ENCODE results near the gene ANAPC13. TPM values are rescaled to one million over a fixed set of nuclear protein-coding genes. Genes with fewer than 3 reads are reported as not detected.

The ANAPC13 gene
- total and polyA plus RNA-seq, 10 of the 15 experiments (the other 5 are each of a cell fraction or from before 2014, with no cell fraction given) = 34.9 to 139 (median 83.0) TPM

DNA sequence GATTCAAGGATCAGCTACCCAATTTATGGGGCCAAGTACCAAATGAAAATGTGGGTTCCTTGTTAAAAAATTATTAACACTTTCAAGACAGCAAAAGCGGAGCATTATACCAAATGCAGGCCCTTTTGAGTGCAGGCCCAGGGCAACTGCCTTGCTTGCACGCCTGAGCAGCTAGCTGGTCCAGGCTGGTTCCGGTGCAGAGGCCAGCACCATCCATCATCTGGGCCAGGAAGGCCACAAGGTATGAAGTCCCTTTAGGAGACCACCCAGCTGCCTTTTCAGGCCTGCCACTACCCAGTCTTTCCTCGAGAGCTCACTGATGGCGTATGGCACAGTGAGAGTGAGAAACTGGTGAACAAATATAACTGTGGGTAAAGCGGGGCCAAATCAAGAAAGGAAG is 13.0 kb downstream of the ANAPC13 start:
- H3K9ac ChIP-seq (ENCODE audit: control insufficient read depth, insufficient read depth, low read length) = no peak overlapping the region
- SMC1A ChIA-PET (ENCODE audit: uncharacterized antibody, unreplicated experiment) = interaction anchor here (1.4 to 2.8 kb wide), 9 partner anchors 10 to 290 kb away, joined by 3 to 26 read pairs (median 8); no protein-coding TSS in a partner anchor
- H3K9me3 ChIP-seq (replicated peaks; ENCODE audit: control insufficient read depth, insufficient read depth, low read length) = no peaks in the 10 kb centered on the region
- RAD21 ChIA-PET (ENCODE audit: unreplicated experiment) = interaction anchor here (2.3 to 3.2 kb wide), 2 partner anchors 11 to 165 kb away, joined by 7 to 17 read pairs; no protein-coding TSS in a partner anchor
- H4K20me1 ChIP-seq (ENCODE audit: control insufficient read depth, insufficient read depth) = no peaks in the 10 kb centered on the region
- intact Hi-C loops (cut with micrococcal nuclease; ENCODE audit: unreplicated experiment) = loop anchor here (10.0 kb wide), 2 partner anchors 548 to 808 kb away; partner anchors contain the start of gene TOPBP1
- 94% methylated on average over 6 of the region's 6 CpGs for WGBS (ENCODE audit: insufficient coverage, insufficient replicate concordance, low lambda C conversion rate, missing lambda C conversion rate)
- no TSS peak for BruUV-seq (replicated peaks)
- POLR2A ChIA-PET = no interaction called here
- H3K4me1 ChIP-seq (ENCODE audit: control insufficient read depth, insufficient read depth, low read length) = no peaks in the 10 kb centered on the region
- no peak for ATAC-seq
- H3K79me2 ChIP-seq (ENCODE audit: control insufficient read depth, insufficient read depth, low read length) = no peaks in the 10 kb centered on the region
- no peak for FAIRE-seq
- no peak overlapping the region for H2AFZ ChIP-seq (ENCODE audit: control insufficient read depth, low read depth, low read length)
- in situ Hi-C loops (cut with MboI) = loop anchor here (5.0 kb wide), 1 partner anchor 166 kb away; no protein-coding TSS in a partner anchor
- no peak overlapping the region for H3K4me3 ChIP-seq
- no peak for DNase-seq (ENCODE audit: low read depth, low spot score)
- no peak overlapping the region for H3K27ac ChIP-seq (ENCODE audit: control insufficient read depth, insufficient read depth)
- CTCF ChIA-PET = interaction anchor here (0.6 to 7.6 kb wide), 20 partner anchors 8 to 654 kb away, joined by 3 to 83 read pairs (median 4); partner anchors contain the start of genes ANAPC13 and CEP63
- H3K4me2 ChIP-seq (ENCODE audit: control insufficient read depth, insufficient read depth) = no peak overlapping the region
- H3K27me3 ChIP-seq (replicated peaks in 1 of 2; ENCODE audit: control insufficient read depth in 2 of 2, insufficient read depth in 2 of 2, low read length in 1 of 2) = no peaks in the 10 kb centered on the region
- TF ChIP-seq RBBP5 (conservative IDR thresholded peaks at IDR 0.05) (no peak), SPI1 (IDR thresholded peaks at IDR 0.05; ENCODE audit: borderline replicate concordance, insufficient read depth, low read depth, low read length) (no peak)
- H3K36me3 ChIP-seq (ENCODE audit: control insufficient read depth in 2 of 2, insufficient read depth in 2 of 2, low read length in 1 of 2) = peaks cover 2 to 14% of the 10 kb centered on the region in 2 experiments; a peak in 2 of 4 replicates

DNA sequence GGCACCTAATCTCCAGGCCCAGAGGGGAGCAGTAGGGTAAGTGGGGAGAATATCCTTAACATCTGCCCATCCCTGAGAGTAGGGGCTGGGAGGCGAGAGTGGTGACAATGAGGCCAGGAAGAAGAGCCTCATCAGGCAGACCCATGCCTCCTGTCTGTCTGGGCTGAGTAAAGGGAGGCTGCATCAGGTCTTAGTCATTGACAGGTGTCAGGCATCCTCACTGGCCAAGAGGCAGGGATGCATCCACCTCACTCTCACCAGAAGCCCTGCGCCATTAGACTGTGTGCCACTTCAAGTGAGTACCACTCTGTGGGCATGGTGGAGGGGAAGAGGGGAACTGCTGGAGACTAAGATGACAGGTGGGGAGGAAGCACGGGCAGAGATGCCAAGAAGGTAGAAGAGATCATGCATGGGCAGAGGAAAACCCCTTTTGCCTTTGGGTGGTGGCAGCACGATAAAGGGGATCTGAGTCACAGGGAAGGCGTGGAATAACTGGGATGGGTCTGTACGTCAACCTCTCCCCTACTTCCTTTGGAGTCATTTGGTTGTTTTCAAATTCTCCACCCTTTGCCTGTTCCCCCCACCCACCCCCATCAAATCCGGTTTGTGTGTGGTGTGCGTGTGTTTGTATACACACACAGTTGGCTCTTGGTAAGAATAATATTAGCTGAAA is 14.1 kb downstream of the ANAPC13 start:
- DNase-seq (ENCODE audit: low read depth, low spot score) = no peak
- Histone ChIP-seq H3K27me3 (replicated peaks in 1 of 2; ENCODE audit: control insufficient read depth in 2 of 2, insufficient read depth in 2 of 2, low read length in 1 of 2) (no peaks in the 10 kb centered on the region), H3K4me1 (ENCODE audit: control insufficient read depth, insufficient read depth, low read length) (no peaks in the 10 kb centered on the region), H3K27ac (ENCODE audit: control insufficient read depth, insufficient read depth) (no peak overlapping the region), H3K4me2 (ENCODE audit: control insufficient read depth, insufficient read depth) (no peak overlapping the region), H4K20me1 (ENCODE audit: control insufficient read depth, insufficient read depth) (no peaks in the 10 kb centered on the region), H3K79me2 (ENCODE audit: control insufficient read depth, insufficient read depth, low read length) (no peaks in the 10 kb centered on the region), H3K9me3 (replicated peaks; ENCODE audit: control insufficient read depth, insufficient read depth, low read length) (no peaks in the 10 kb centered on the region), H2AFZ (ENCODE audit: control insufficient read depth, low read depth, low read length) (no peak overlapping the region), H3K9ac (ENCODE audit: control insufficient read depth, insufficient read depth, low read length) (no peak overlapping the region), H3K4me3 (no peak overlapping the region), H3K36me3 (ENCODE audit: control insufficient read depth in 2 of 2, insufficient read depth in 2 of 2, low read length in 1 of 2) (peaks cover under 1 to 5% of the 10 kb centered on the region in 2 experiments; a peak in 1 of 4 replicates)
- FAIRE-seq = no peak
- no TSS peak for BruUV-seq (replicated peaks)
- RAD21 ChIA-PET (ENCODE audit: unreplicated experiment) = no interaction called here
- intact Hi-C loops (cut with micrococcal nuclease; ENCODE audit: unreplicated experiment) = loop anchor here (10.0 kb wide), 2 partner anchors 547 to 807 kb away; partner anchors contain the start of gene TOPBP1
- SMC1A ChIA-PET (ENCODE audit: uncharacterized antibody, unreplicated experiment) = interaction anchor here (2.4 to 2.8 kb wide), 3 partner anchors 161 to 259 kb away, joined by 6 to 26 read pairs (median 20); no protein-coding TSS in a partner anchor
- in situ Hi-C loops (cut with MboI) = loop anchor here (5.0 kb wide), 1 partner anchor 164 kb away; no protein-coding TSS in a partner anchor
- no peak for ATAC-seq
- WGBS (ENCODE audit: insufficient coverage, insufficient replicate concordance, low lambda C conversion rate, missing lambda C conversion rate) = 72% methylated on average over 7 of the region's 8 CpGs
- CTCF ChIA-PET = interaction anchor here (0.9 to 7.6 kb wide), 7 partner anchors 13 to 274 kb away, joined by 3 to 83 read pairs (median 5); partner anchors contain the start of genes ANAPC13 and CEP63
- POLR2A ChIA-PET = interaction anchor here (0.7 kb wide), 1 partner anchor 79 kb away, joined by 3 read pairs; no protein-coding TSS in a partner anchor
- TF ChIP-seq IRF4 (IDR thresholded peaks at IDR 0.05; ENCODE audit: low read depth, low read length) = no peak
- TF ChIP-seq, protein P1, sequence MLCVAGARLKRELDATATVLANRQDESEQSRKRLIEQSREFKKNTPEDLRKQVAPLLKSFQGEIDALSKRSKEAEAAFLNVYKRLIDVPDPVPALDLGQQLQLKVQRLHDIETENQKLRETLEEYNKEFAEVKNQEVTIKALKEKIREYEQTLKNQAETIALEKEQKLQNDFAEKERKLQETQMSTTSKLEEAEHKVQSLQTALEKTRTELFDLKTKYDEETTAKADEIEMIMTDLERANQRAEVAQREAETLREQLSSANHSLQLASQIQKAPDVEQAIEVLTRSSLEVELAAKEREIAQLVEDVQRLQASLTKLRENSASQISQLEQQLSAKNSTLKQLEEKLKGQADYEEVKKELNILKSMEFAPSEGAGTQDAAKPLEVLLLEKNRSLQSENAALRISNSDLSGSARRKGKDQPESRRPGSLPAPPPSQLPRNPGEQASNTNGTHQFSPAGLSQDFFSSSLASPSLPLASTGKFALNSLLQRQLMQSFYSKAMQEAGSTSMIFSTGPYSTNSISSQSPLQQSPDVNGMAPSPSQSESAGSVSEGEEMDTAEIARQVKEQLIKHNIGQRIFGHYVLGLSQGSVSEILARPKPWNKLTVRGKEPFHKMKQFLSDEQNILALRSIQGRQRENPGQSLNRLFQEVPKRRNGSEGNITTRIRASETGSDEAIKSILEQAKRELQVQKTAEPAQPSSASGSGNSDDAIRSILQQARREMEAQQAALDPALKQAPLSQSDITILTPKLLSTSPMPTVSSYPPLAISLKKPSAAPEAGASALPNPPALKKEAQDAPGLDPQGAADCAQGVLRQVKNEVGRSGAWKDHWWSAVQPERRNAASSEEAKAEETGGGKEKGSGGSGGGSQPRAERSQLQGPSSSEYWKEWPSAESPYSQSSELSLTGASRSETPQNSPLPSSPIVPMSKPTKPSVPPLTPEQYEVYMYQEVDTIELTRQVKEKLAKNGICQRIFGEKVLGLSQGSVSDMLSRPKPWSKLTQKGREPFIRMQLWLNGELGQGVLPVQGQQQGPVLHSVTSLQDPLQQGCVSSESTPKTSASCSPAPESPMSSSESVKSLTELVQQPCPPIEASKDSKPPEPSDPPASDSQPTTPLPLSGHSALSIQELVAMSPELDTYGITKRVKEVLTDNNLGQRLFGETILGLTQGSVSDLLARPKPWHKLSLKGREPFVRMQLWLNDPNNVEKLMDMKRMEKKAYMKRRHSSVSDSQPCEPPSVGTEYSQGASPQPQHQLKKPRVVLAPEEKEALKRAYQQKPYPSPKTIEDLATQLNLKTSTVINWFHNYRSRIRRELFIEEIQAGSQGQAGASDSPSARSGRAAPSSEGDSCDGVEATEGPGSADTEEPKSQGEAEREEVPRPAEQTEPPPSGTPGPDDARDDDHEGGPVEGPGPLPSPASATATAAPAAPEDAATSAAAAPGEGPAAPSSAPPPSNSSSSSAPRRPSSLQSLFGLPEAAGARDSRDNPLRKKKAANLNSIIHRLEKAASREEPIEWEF (IDR thresholded peaks at IDR 0.05; ENCODE audit: insufficient replicate concordance, low read depth, low read length) = no peak
- no peak for TF ChIP-seq NFIC (IDR thresholded peaks at IDR 0.05; ENCODE audit: low read depth, low read length)
- TF ChIP-seq, protein P2, sequence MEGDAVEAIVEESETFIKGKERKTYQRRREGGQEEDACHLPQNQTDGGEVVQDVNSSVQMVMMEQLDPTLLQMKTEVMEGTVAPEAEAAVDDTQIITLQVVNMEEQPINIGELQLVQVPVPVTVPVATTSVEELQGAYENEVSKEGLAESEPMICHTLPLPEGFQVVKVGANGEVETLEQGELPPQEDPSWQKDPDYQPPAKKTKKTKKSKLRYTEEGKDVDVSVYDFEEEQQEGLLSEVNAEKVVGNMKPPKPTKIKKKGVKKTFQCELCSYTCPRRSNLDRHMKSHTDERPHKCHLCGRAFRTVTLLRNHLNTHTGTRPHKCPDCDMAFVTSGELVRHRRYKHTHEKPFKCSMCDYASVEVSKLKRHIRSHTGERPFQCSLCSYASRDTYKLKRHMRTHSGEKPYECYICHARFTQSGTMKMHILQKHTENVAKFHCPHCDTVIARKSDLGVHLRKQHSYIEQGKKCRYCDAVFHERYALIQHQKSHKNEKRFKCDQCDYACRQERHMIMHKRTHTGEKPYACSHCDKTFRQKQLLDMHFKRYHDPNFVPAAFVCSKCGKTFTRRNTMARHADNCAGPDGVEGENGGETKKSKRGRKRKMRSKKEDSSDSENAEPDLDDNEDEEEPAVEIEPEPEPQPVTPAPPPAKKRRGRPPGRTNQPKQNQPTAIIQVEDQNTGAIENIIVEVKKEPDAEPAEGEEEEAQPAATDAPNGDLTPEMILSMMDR (IDR thresholded peaks at IDR 0.05 in 2 of 3, conservative IDR thresholded peaks at IDR 0.05 in 1 of 3; ENCODE audit: control insufficient read depth in 2 of 3, extremely low read depth in 1 of 3, insufficient read depth in 1 of 3, low read depth in 3 of 3, low read length in 3 of 3) = no peak
